H9 (cell line): ENCODE measurements around the gene NCAN. TPM values are rescaled to one million over a fixed set of nuclear protein-coding genes. Genes with fewer than 3 reads are reported as not detected.
"Not testable (repeated sequence)": the region's sequence is repeated elsewhere in the genome, so short reads cannot be mapped to it uniquely, and the experiment has no call there.

Experiments
- DNase-seq: peaks from one replicate; pipeline ENCODE4 v3.0.0-alpha.2; 2017
- H2AFZ ChIP-seq: one replicate; pipeline ENCODE4 v1.6.1; 2013; ENCODE audit warnings: mild to moderate bottlenecking, low read length, control low read depth, moderate library complexity
- H2AK5ac ChIP-seq: 2 replicates; pipeline ENCODE4 v1.6.1; 2013; ENCODE audit warnings: low read length, control low read depth, mixed read lengths; ENCODE audit not compliant: insufficient read length
- H2BK120ac ChIP-seq: one replicate; pipeline ENCODE4 v1.6.1; 2013; ENCODE audit warnings: low read depth, mild to moderate bottlenecking, low read length, control low read depth, inconsistent platforms; ENCODE audit not compliant: poor library complexity, severe bottlenecking
- H2BK12ac ChIP-seq: 2 replicates; pipeline ENCODE4 v1.6.1; 2013; ENCODE audit warnings: low read length, control low read depth, mixed read lengths, low read depth; ENCODE audit not compliant: insufficient read length
- H2BK15ac ChIP-seq: 2 replicates; pipeline ENCODE4 v1.6.1; 2013; ENCODE audit warnings: low read depth, low read length, control low read depth
- H2BK20ac ChIP-seq: one replicate; pipeline ENCODE4 v1.6.1; 2013; ENCODE audit warnings: low read depth, mild to moderate bottlenecking, low read length, control low read depth, inconsistent platforms; ENCODE audit not compliant: poor library complexity, severe bottlenecking
- H2BK5ac ChIP-seq: 2 replicates; pipeline ENCODE4 v1.6.1; 2013; ENCODE audit warnings: low read length, control low read depth, mixed read lengths; ENCODE audit not compliant: insufficient read length
- H3K14ac ChIP-seq: 2 replicates; pipeline ENCODE4 v1.6.1; 2013; ENCODE audit warnings: low read length, control low read depth; ENCODE audit not compliant: insufficient read depth
- H3K18ac ChIP-seq: 2 replicates; pipeline ENCODE4 v1.6.1; 2013; ENCODE audit warnings: low read depth, mild to moderate bottlenecking, mixed read lengths, low read length, control low read depth; ENCODE audit not compliant: insufficient read length
- H3K23ac ChIP-seq: 2 replicates; pipeline ENCODE4 v1.6.1; 2013; ENCODE audit warnings: low read length, control low read depth, mixed read lengths, low read depth; ENCODE audit not compliant: insufficient read length
- H3K23me2 ChIP-seq: 2 replicates; pipeline ENCODE4 v1.6.1; 2013; ENCODE audit warnings: low read depth, mild to moderate bottlenecking, mixed read lengths, low read length, control low read depth; ENCODE audit not compliant: insufficient read length, poor library complexity, severe bottlenecking
- H3K27ac ChIP-seq: 2 replicates; pipeline ENCODE4 v1.5.1; 2013; ENCODE audit warnings: low read length, control low read depth, mixed read lengths, low read depth; ENCODE audit not compliant: insufficient read length
- H3K27me3 ChIP-seq: 2 replicates; pipeline ENCODE4 v1.6.1; 2013; ENCODE audit warnings: low read length, control low read depth, inconsistent platforms; ENCODE audit not compliant: insufficient read depth
- H3K4ac ChIP-seq: 2 replicates; pipeline ENCODE4 v1.6.1; 2013; ENCODE audit warnings: low read depth, mild to moderate bottlenecking, control low read depth, inconsistent platforms, low read length, moderate library complexity
- H3K4me1 ChIP-seq: 2 replicates; pipeline ENCODE4 v1.6.1; 2013; ENCODE audit warnings: low read length, control low read depth, inconsistent platforms; ENCODE audit not compliant: insufficient read depth
- H3K4me2 ChIP-seq: 2 replicates; pipeline ENCODE4 v1.6.1; 2013; ENCODE audit warnings: low read length, control low read depth, mixed read lengths; ENCODE audit not compliant: insufficient read length, insufficient read depth
- H3K56ac ChIP-seq: 2 replicates; pipeline ENCODE4 v1.6.1; 2013; ENCODE audit warnings: low read depth, mild to moderate bottlenecking, mixed read lengths, low read length, control low read depth; ENCODE audit not compliant: insufficient read length
- H3K79me1 ChIP-seq: 2 replicates; pipeline ENCODE4 v1.6.1; 2013; ENCODE audit warnings: low read depth, mild to moderate bottlenecking, moderate library complexity, low read length, control low read depth, inconsistent platforms; ENCODE audit not compliant: insufficient read depth, poor library complexity, severe bottlenecking
- H3K79me2 ChIP-seq: 2 replicates; pipeline ENCODE4 v1.6.1; 2013; ENCODE audit warnings: low read length, control low read depth, inconsistent platforms; ENCODE audit not compliant: insufficient read depth
- H3K9ac ChIP-seq: 2 replicates; pipeline ENCODE4 v1.6.1; 2013; ENCODE audit warnings: low read length, control low read depth, mixed read lengths; ENCODE audit not compliant: insufficient read length; ENCODE audit errors: extremely low read depth
- H3K9me3 ChIP-seq: one replicate; pipeline ENCODE4 v1.6.1; 2013; ENCODE audit warnings: low read depth, low read length, inconsistent platforms; ENCODE audit not compliant: control insufficient read depth
- H3T11ph ChIP-seq: one replicate; pipeline ENCODE4 v1.6.1; 2013; ENCODE audit warnings: mild to moderate bottlenecking, low read length, control low read depth, inconsistent platforms
- H4K20me1 ChIP-seq: one replicate; pipeline ENCODE4 v1.6.1; 2013; ENCODE audit not compliant: control insufficient read depth, insufficient read length, insufficient read depth
- H4K5ac ChIP-seq: 2 replicates; pipeline ENCODE4 v1.6.1; 2013; ENCODE audit warnings: low read depth, mild to moderate bottlenecking, mixed read lengths, low read length, control low read depth; ENCODE audit not compliant: insufficient read length
- H4K8ac ChIP-seq: replicated peaks from 2 replicates; pipeline ENCODE4 v1.6.1; 2013; ENCODE audit warnings: low read length, control low read depth, mixed read lengths, low read depth; ENCODE audit not compliant: insufficient read length
- H4K91ac ChIP-seq: 2 replicates; pipeline ENCODE4 v1.6.1; 2013; ENCODE audit warnings: low read depth, mild to moderate bottlenecking, moderate library complexity, mixed read lengths, low read length, control low read depth; ENCODE audit not compliant: insufficient read length
- H3K27ac Mint-ChIP-seq, 3 experiments: 2 replicates in 2 of 3; 3 replicates in 1 of 3; pipeline ENCODE4 v1.8.0; 2020 to 2021; ENCODE audit warnings: mixed read lengths in 3 of 3, mild to moderate bottlenecking in 1 of 3, moderate library complexity in 1 of 3
- H3K27me3 Mint-ChIP-seq: 2 replicates; pipeline ENCODE4 v1.8.0; 2021; ENCODE audit warnings: low read depth, mild to moderate bottlenecking, moderate library complexity, mixed read lengths
- H3K36me3 Mint-ChIP-seq, 3 experiments: 2 replicates in 2 of 3; 3 replicates in 1 of 3; pipeline ENCODE4 v1.8.0; 2020 to 2021; ENCODE audit warnings: low read depth in 3 of 3, mixed read lengths in 3 of 3; ENCODE audit not compliant: insufficient read depth in 1 of 3
- H3K4me1 Mint-ChIP-seq, 2 experiments: 2 replicates each; pipeline ENCODE4 v1.8.0; 2020; ENCODE audit warnings: mixed read lengths in 2 of 2
- H3K4me3 Mint-ChIP-seq, 2 experiments: 2 replicates in 1 of 2; 3 replicates in 1 of 2; pipeline ENCODE4 v1.8.0; 2020 to 2021; ENCODE audit warnings: mild to moderate bottlenecking in 2 of 2, mixed read lengths in 2 of 2, moderate library complexity in 1 of 2
- H3K9me3 Mint-ChIP-seq, 2 experiments: 2 replicates in 1 of 2; 3 replicates in 1 of 2; pipeline ENCODE4 v1.8.0; 2020; ENCODE audit warnings: mild to moderate bottlenecking in 2 of 2, mixed read lengths in 2 of 2, moderate library complexity in 1 of 2
- CTCF ChIP-seq: fragments of 200-600 bp; sonication (generic); conservative IDR thresholded peaks from 3 replicates; pipeline ENCODE4 v1.8.0; 2021; ENCODE audit warnings: antibody characterized with exemption, mild to moderate bottlenecking
- WGBS: extraction: QIAGEN DNeasy Blood & Tissue Kit; methylation state at CpG from one replicate; pipeline ENCODE4 v1.1.7; 2013; ENCODE audit warnings: missing lambda C conversion rate, low lambda C conversion rate, mixed read lengths; ENCODE audit not compliant: insufficient read length; ENCODE audit errors: extremely low coverage; 5-methylcytosine and 5-hydroxymethylcytosine counted together
- total RNA-seq: library from RNA; stranded (reverse); gene quantifications from 2 replicates; pipeline ENCODE4 v1.2.1, GENCODE V29; 2021

NCAN gene
- total RNA-seq, 1 experiment from 2014 or later: 1.6 TPM

DNA sequence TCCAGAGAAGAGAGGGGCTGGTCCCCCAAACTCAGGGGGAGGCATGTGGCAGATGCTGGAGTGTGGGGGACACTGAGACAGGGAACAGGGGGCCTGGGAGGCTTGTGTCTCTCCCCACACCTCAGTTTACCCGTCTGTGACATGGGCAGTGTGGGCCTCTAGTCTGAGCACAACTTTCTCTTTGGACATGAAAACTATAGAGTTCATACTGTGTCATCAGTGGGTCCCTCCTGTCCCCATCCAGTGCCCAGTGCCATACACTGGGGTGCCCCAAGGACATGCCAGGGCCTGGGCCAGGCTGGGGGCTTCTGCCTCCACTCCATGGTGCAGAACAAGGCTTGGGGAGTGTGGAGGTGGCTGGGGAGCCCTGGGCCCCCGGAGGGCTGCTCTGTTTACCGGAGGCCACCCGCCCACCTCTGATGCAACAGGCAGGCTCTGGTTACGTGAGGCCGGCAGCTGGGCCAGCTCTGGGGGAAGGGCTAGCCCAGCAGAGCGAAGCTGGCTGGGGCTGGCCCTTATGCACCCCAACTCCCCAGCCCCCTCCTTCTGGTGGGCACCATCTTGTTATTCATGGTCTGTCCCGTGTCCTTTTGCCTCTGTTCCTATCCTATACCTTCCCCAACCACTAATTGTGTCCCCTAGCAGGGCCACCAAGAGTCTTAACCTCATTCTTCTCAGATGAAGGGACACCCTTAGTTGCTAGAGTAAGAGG is 39.8 kb upstream of the NCAN start:
- Histone ChIP-seq H2BK12ac (no peak overlapping the region), H2BK5ac (no peak overlapping the region), H3K14ac (no peak overlapping the region), H3K23ac (no peak overlapping the region), H2AK5ac (no peak overlapping the region), H3K4me1 (no peaks in the 10 kb centered on the region), H2AFZ (no peak overlapping the region), H3K18ac (no peak overlapping the region), H4K8ac (no peak overlapping the region), H4K20me1 (no peaks in the 10 kb centered on the region), H3K27me3 (peaks cover 6% of the 10 kb centered on the region; the same call in 1 of the 2 replicates), H2BK15ac (no peak overlapping the region), H2BK120ac (no peak overlapping the region), H3K9me3 (no peaks in the 10 kb centered on the region), H3T11ph (no peak overlapping the region), H4K91ac (no peak overlapping the region), H3K79me2 (no peaks in the 10 kb centered on the region), H3K79me1 (no peaks in the 10 kb centered on the region), H3K4ac (no peak overlapping the region), H3K27ac (no peak overlapping the region), H2BK20ac (no peak overlapping the region), H4K5ac (no peak overlapping the region), H3K4me2 (no peak overlapping the region), H3K23me2 (no peaks in the 10 kb centered on the region), H3K56ac (no peak overlapping the region), H3K9ac (no peak overlapping the region)
- H3K36me3 Mint-ChIP-seq: peaks cover 0 to 3% (median 0%) of the 10 kb centered on the region in 3 experiments; a peak in 1 of 7 replicates
- no CpG with 5 or more reads among the region's 8 CpGs for WGBS
- no peak overlapping the region for H3K27ac Mint-ChIP-seq
- no peaks in the 10 kb centered on the region for H3K9me3 Mint-ChIP-seq
- DNase-seq: no peak
- no peak for TF ChIP-seq CTCF
- peaks cover 18 to 32% of the 10 kb centered on the region in 2 experiments for H3K4me1 Mint-ChIP-seq
- H3K27me3 Mint-ChIP-seq: peaks cover 63% of the 10 kb centered on the region
- H3K4me3 Mint-ChIP-seq: no peak overlapping the region

GRCh38 chr19:19173243-19173642 is 38.5 kb upstream of the NCAN start:
- H3K79me2 ChIP-seq, H2AK5ac ChIP-seq, H4K5ac ChIP-seq, H4K8ac ChIP-seq, H3K4ac ChIP-seq, H3K23me2 ChIP-seq, H3K56ac ChIP-seq, H3K18ac ChIP-seq, H2BK15ac ChIP-seq, H2BK5ac ChIP-seq, DNase-seq, H3K23ac ChIP-seq, H4K20me1 ChIP-seq, H3K27ac ChIP-seq, H2BK120ac ChIP-seq, H2AFZ ChIP-seq, H3K27ac Mint-ChIP-seq, H3K4me2 ChIP-seq, H3K4me1 ChIP-seq, H3K9me3 Mint-ChIP-seq, H3K79me1 ChIP-seq, H3K9ac ChIP-seq, H2BK12ac ChIP-seq, H3K27me3 ChIP-seq, H3T11ph ChIP-seq, H3K9me3 ChIP-seq, H4K91ac ChIP-seq, H2BK20ac ChIP-seq, H3K36me3 Mint-ChIP-seq, H3K14ac ChIP-seq, H3K4me3 Mint-ChIP-seq: not testable (repeated sequence)
- WGBS: no CpG with 5 or more reads among the region's 5 CpGs
- Mint-ChIP-seq H3K4me1 (peaks cover 18 to 32% of the 10 kb centered on the region in 2 experiments), H3K27me3 (peaks cover 52% of the 10 kb centered on the region)
